LNCaP clone FGC (cell line): ENCODE data around the gene SEC31B.

Experiments used
- DNase-seq: peaks from one replicate; pipeline ENCODE4 v3.0.0-alpha.2; 2011; ENCODE audit warnings: low read depth
- H3K4me3 ChIP-seq: 2 replicates; pipeline ENCODE4 v1.5.1; 2011; ENCODE audit warnings: mild to moderate bottlenecking, low read depth, low read length, control low read depth
- TF ChIP-seq, protein P1 (sequence below): IDR thresholded peaks from 2 replicates; pipeline ENCODE4 v1.5.1; 2012; ENCODE audit warnings: mild to moderate bottlenecking; ENCODE audit not compliant: control insufficient read depth, insufficient read depth; ENCODE audit errors: extremely low read depth

The SEC31B gene

DNA sequence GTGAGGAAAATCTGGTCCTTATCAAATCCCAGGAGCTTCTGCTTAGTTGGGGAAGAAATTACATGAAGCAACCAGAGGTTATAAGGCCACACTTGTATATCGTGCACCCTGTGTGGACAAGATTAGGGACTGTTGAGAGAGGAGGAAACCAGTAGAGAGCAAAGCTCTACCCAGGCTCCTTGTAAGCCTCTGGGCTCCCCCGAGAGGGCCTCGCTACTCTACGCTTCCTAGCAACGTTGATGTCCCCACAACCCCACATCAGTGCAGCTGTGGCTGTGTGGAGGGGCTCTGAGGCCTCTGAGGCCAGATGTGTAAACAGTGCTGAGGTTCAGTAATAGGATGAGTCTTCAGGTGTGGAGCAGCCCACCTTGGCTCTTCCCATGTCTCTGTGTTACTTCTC, 32.1 kb upstream of the SEC31B start:
- DNase-seq, result no peak
- no peak overlapping the region for H3K4me3 ChIP-seq
- TF ChIP-seq, protein P1, sequence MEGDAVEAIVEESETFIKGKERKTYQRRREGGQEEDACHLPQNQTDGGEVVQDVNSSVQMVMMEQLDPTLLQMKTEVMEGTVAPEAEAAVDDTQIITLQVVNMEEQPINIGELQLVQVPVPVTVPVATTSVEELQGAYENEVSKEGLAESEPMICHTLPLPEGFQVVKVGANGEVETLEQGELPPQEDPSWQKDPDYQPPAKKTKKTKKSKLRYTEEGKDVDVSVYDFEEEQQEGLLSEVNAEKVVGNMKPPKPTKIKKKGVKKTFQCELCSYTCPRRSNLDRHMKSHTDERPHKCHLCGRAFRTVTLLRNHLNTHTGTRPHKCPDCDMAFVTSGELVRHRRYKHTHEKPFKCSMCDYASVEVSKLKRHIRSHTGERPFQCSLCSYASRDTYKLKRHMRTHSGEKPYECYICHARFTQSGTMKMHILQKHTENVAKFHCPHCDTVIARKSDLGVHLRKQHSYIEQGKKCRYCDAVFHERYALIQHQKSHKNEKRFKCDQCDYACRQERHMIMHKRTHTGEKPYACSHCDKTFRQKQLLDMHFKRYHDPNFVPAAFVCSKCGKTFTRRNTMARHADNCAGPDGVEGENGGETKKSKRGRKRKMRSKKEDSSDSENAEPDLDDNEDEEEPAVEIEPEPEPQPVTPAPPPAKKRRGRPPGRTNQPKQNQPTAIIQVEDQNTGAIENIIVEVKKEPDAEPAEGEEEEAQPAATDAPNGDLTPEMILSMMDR, result no peak

DNA sequence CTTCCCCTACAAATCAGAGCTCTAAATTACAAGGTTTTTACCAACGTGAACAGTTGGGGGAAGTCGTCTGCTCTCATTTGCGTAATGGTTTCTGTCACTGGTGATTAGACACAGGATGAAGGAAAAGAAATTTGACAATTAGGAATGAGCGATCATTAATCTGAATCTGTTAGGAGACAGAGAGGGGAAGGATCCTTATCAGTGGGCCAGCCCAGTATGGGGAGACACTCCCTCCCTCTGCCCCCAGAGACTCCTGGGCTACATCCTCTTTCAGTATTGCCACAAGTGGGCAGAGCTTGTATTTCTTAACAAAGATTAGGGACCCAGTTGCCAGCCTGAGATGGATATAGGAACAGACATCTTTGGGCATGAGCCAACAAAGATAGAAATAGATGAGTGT, 31.5 kb upstream of the SEC31B start:
- TF ChIP-seq, protein P1, result no peak
- no peak overlapping the region for H3K4me3 ChIP-seq
- no peak for DNase-seq

GRCh38 chr10:100544950-100545349, 25.3 kb upstream of the SEC31B start:
- no peak for DNase-seq
- no peak overlapping the region for H3K4me3 ChIP-seq
- TF ChIP-seq, protein P1, result no peak

- no peak for DNase-seq
- H3K4me3 ChIP-seq, result no peak overlapping the region
- TF ChIP-seq, protein P1, result no peak
Observed at GRCh38 chr10:100537475-100537874, 17.8 kb upstream of the SEC31B start.

GRCh38 chr10:100535715-100536353, 16.2 kb upstream of the SEC31B start, which contains the start of gene HIF1AN:
Gene HIF1AN, plus strand, starts transcription at chr10:100535943. Its CDS starts 16 bp downstream, at chr10:100535959.
- H3K4me3 ChIP-seq, result peak within 1 kb of the TSS; percentile 62
- TF ChIP-seq, protein P1, result peak; percentile 77
- peak; percentile 71 for DNase-seq

DNA sequence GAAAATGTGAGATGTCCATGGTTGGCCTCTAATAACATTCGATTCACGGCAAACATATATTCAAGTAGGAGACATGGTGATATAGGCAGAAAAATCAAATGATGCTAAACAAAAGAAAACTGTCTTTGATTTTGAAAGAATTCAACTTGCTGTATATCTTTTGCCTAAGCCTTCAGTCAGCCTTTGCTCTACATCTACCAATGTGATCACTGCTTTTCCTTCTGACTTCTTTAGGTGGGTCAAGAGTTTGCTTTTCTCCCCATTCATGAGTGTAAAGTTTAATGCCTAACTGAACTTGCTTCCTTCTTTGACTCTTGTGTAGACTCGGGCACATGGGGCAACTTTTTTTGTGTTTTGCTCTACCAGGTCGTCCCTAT, 15.7 kb upstream of the SEC31B start:
- peak overlapping the region; percentile 62 for H3K4me3 ChIP-seq
- no peak for DNase-seq
- TF ChIP-seq, protein P1, result no peak

DNA sequence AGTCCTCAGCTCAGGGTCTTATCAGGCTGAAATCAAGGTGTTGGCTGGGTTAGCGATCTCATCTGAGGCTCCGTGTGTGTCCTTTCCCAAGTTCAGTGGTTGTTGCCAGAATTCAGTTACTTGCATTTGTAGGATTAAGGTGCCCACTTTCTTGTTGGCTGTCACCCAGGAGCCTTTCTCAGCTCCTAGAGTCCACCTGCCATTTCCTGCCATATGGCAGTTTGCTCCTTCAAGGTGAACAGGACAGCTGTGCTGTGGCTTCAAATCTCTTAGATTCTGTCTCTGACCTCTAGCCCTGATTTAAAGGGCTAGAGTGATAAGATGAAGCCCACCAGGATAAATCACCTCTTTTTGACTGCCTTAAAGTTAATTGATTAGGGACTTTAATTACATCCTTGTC, 15.1 kb upstream of the SEC31B start:
- H3K4me3 ChIP-seq, result no peak overlapping the region
- TF ChIP-seq, protein P1, result no peak
- DNase-seq, result no peak
